Measurements from ENCODE around the gene SRGN. TPM values are rescaled to one million over a fixed set of nuclear protein-coding genes. Genes with fewer than 3 reads are reported as not detected.

SRGN gene
- total RNA-seq, 2 donors from 2014 or later = 52.7 to 55.7 TPM

DNA sequence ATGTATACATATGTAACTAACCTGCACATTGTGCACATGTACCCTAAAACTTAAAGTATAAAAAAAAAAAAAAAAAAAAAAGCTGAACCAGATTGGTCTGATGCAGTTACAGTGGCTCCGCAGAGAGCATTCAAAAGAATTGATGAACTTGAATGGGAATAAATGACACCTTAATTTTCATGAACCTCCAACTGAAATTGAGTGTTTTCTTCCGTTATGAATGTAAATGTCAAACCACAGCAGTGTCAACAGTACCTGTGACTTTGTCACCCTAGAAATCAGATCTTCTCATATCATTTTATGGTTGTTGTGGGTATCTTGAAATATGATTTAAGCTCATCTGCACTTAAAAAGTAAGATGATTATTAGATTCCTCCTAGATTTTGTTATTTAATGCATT lies 32.7 kb upstream of the SRGN start:
- DNase-seq = no peak
- no peak overlapping the region for H3K27ac ChIP-seq
- intact Hi-C loops (cut with DNase I) = no loop called here
- H3K4me1 ChIP-seq = no peaks in the 10 kb centered on the region
- no peaks in the 10 kb centered on the region for H3K9me3 ChIP-seq
- 82 to 85% methylated on average over 2 of the region's 2 CpGs for WGBS, 2 donors
- no peak for TF ChIP-seq POLR2A (IDR thresholded peaks at IDR 0.05)
- TF ChIP-seq, protein P1, sequence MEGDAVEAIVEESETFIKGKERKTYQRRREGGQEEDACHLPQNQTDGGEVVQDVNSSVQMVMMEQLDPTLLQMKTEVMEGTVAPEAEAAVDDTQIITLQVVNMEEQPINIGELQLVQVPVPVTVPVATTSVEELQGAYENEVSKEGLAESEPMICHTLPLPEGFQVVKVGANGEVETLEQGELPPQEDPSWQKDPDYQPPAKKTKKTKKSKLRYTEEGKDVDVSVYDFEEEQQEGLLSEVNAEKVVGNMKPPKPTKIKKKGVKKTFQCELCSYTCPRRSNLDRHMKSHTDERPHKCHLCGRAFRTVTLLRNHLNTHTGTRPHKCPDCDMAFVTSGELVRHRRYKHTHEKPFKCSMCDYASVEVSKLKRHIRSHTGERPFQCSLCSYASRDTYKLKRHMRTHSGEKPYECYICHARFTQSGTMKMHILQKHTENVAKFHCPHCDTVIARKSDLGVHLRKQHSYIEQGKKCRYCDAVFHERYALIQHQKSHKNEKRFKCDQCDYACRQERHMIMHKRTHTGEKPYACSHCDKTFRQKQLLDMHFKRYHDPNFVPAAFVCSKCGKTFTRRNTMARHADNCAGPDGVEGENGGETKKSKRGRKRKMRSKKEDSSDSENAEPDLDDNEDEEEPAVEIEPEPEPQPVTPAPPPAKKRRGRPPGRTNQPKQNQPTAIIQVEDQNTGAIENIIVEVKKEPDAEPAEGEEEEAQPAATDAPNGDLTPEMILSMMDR (IDR thresholded peaks at IDR 0.05) = no peak
- H3K4me3 ChIP-seq = no peak overlapping the region
- no peaks in the 10 kb centered on the region for H3K27me3 ChIP-seq
- H3K36me3 ChIP-seq (replicated peaks in 1 of 2; ENCODE audit: insufficient read depth in 1 of 2, low read depth in 2 of 2) = no peaks in the 10 kb centered on the region
- no peak for ATAC-seq

DNA sequence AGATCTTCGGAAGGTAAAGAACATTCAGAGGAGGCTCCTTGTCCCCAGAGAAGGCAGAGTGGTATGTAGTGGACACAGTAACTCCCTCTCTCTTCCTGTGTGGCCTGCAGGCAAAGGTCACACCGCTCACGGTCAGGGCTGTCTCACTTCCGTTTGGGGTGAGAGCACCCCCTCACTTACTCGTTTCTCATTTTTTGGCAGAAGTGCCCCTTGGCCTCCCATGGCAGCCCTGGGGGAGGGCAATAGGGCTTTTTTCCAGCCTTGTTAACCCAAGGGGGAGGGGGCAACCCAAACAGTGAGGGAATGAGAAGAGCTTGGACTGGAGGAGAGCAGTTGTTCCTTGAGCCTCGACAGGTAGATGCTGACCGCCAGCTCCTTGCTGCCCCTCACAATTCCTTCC lies 31.8 kb upstream of the SRGN start:
- H3K4me1 ChIP-seq = peaks cover under 1% of the 10 kb centered on the region
- peak overlapping the region in 1 of 4 donors; percentile 64 for H3K27ac ChIP-seq
- intact Hi-C loops (cut with DNase I) = no loop called here
- H3K27me3 ChIP-seq = no peaks in the 10 kb centered on the region
- TF ChIP-seq, protein P1 (IDR thresholded peaks at IDR 0.05) = no peak
- TF ChIP-seq POLR2A (IDR thresholded peaks at IDR 0.05) = no peak
- ATAC-seq (no peak), DNase-seq (peak in 1 of 4 donors; percentile 61)
- WGBS, 2 donors = 43 to 44% methylated on average over 6 to 7 of the region's 7 CpGs
- H3K9me3 ChIP-seq = no peaks in the 10 kb centered on the region
- H3K4me3 ChIP-seq = no peak overlapping the region
- H3K36me3 ChIP-seq (replicated peaks in 1 of 2; ENCODE audit: insufficient read depth in 1 of 2, low read depth in 2 of 2) = no peaks in the 10 kb centered on the region

DNA sequence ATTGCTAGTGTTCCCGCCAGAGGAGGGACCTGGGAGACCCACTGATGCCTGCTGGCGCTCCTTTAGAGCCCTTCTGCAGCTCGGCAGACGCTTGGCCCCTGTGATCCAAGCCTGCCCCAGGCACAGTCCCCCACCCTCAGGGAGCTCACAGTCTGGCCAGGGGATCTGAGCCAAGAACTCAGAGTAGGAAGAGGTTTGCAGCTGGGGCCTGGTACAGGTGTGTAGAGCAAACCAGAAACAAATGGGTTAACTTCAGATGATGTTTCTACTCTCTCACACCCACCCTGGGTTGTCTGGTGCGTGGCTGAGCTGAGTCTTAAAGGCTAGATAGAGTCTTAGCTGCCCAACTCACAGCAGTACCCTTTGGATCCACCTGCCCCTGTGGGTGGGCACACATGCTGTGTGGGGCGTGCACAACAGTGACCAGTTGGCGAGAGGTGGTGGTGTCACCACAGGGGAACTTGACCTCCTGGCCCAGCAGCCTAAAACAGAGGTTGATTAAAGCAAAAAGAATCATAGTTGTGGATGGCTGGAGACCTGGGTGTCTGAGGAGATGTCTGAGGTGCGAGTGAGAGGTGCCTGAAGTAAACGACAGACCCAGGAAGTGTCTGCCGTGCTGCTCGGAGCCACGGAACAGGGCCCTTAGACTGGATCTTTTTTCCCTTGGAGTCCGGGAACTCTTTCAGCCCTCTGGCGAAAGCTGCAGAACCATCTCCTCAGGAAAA lies 31.2 kb upstream of the SRGN start:
- Histone ChIP-seq H3K9me3 (no peaks in the 10 kb centered on the region), H3K27me3 (no peaks in the 10 kb centered on the region), H3K36me3 (replicated peaks in 1 of 2; ENCODE audit: insufficient read depth in 1 of 2, low read depth in 2 of 2) (no peaks in the 10 kb centered on the region), H3K27ac (peak overlapping the region in 2 of 4 donors; percentile 32 to 64), H3K4me1 (peaks cover 6% of the 10 kb centered on the region), H3K4me3 (no peak overlapping the region)
- ATAC-seq (no peak), DNase-seq (no peak)
- TF ChIP-seq, protein P1 (IDR thresholded peaks at IDR 0.05) = no peak
- no peak for TF ChIP-seq POLR2A (IDR thresholded peaks at IDR 0.05)
- intact Hi-C loops (cut with DNase I) = no loop called here
- 75 to 76% methylated on average over 14 of the region's 14 CpGs for WGBS, 2 donors

DNA sequence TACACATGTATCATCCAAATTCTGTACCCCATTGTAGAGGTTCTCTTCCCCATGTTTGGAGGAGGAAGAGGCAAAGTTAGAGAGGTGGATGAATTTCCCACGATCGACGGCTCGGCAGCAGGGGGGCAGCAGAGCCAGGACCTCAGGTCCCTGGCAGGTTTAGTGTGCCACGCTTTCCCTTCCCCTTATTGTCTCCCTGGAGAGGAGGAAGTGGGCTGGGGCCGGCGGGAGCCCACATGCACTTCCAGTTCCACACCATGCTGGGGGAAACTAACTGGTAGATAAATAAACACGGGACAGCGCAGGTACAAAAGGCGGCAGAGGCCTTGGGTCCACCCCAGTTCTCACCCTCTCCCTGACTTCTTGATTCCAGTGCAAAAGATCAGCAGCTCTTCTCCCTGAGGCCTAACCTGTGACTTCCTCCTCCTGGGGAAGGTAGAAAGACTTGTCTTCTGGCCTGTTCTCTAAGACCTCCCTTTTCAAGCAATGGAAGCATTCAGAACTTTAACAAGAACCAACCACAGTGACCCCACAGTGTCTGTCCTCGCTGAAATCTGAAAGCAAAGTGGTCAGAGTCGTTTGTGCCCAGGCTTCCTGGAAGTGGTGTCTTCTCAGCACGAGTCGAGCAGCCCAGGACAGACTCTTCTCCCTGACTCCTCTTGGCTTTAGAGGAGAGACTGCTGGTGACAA lies 30.5 kb upstream of the SRGN start:
- H3K4me3 ChIP-seq = no peak overlapping the region
- WGBS, 2 donors = 45 to 59% methylated on average over 14 of the region's 14 CpGs
- TF ChIP-seq, protein P1 (IDR thresholded peaks at IDR 0.05) = no peak
- TF ChIP-seq POLR2A (IDR thresholded peaks at IDR 0.05) = peak in 1 of 3 donors; percentile 32
- H3K4me1 ChIP-seq = peaks cover 12% of the 10 kb centered on the region
- no peaks in the 10 kb centered on the region for H3K9me3 ChIP-seq
- ATAC-seq (no peak), DNase-seq (peak in 2 of 4 donors; percentile 19 to 61)
- no peaks in the 10 kb centered on the region for H3K36me3 ChIP-seq (replicated peaks in 1 of 2; ENCODE audit: insufficient read depth in 1 of 2, low read depth in 2 of 2)
- intact Hi-C loops (cut with DNase I) = no loop called here
- H3K27ac ChIP-seq = peak overlapping the region in 2 of 4 donors; percentile 32 to 64
- no peaks in the 10 kb centered on the region for H3K27me3 ChIP-seq

Data from body of pancreas (tissue), 4 donors.